Colonic mucosa (tissue), 4 donors: ENCODE data around the gene CAMK4. TPM values are rescaled to one million over a fixed set of nuclear protein-coding genes. Genes with fewer than 3 reads are reported as not detected.

ENCODE experiments used
- DNase-seq: peaks from one replicate; pipeline ENCODE4 v3.0.0-alpha.2; 2020
- H3K27ac ChIP-seq: fragments of 200-600 bp; one replicate; pipeline ENCODE4 v1.8.0; 2021
- H3K27me3 ChIP-seq: fragments of 200-600 bp; one replicate; pipeline ENCODE4 v1.8.0; 2021
- H3K36me3 ChIP-seq: fragments of 200-600 bp; one replicate; pipeline ENCODE4 v1.8.0; 2021
- H3K4me1 ChIP-seq: fragments of 200-600 bp; one replicate; pipeline ENCODE4 v1.8.0; 2021; ENCODE audit warnings: mild to moderate bottlenecking
- H3K4me3 ChIP-seq: fragments of 200-600 bp; one replicate; pipeline ENCODE4 v1.8.0; 2021
- H3K9ac ChIP-seq, 2 donors: one replicate each; pipeline ENCODE4 v1.7.0; 2013; ENCODE audit warnings: control low read depth in 2 of 2, low read depth in 2 of 2, low read length in 2 of 2
- H3K9me3 ChIP-seq: fragments of 200-600 bp; one replicate; pipeline ENCODE4 v1.8.0; 2021
- CTCF ChIP-seq: fragments of 200-600 bp; IDR thresholded peaks from one replicate; pipeline ENCODE4 v1.8.0; 2022; ENCODE audit warnings: antibody characterized with exemption, mild to moderate bottlenecking
- intact Hi-C: fragments of 100-400 bp; cut with DNase I; formaldehyde crosslinking; loops from one replicate; pipeline ENCODE4 v1.14.1; 2022
- total RNA-seq, 2 donors: library from RNA; stranded (reverse); fragmentation: NEBNext Ultra II Directional in 1 of 2; extraction: Animal tissue kit (Norgen Biotek cat#: 25700) in 1 of 2; gene quantifications; one replicate each; pipeline ENCODE4 v1.2.1, GENCODE V29; 2021
- donor health status: healthy.
- donor health status: DM: no; HTN: no; CAD: no.
- donor health status: DM: no; HTN: no; CAD: no.

The CAMK4 gene
- total RNA-seq, 2 donors from 2014 or later = 2.4 to 2.9 TPM

GRCh38 chr5:111377306-111377705 lies 153.1 kb downstream of the CAMK4 start:
- no peaks in the 10 kb centered on the region for H3K4me1 ChIP-seq
- no peaks in the 10 kb centered on the region for H3K9me3 ChIP-seq
- no peak overlapping the region for H3K9ac ChIP-seq
- H3K4me3 ChIP-seq = no peak overlapping the region
- no peaks in the 10 kb centered on the region for H3K27me3 ChIP-seq
- H3K36me3 ChIP-seq = no peaks in the 10 kb centered on the region
- no peak for TF ChIP-seq CTCF
- DNase-seq = no peak
- H3K27ac ChIP-seq = no peak overlapping the region
- intact Hi-C loops = no loop called here

DNA sequence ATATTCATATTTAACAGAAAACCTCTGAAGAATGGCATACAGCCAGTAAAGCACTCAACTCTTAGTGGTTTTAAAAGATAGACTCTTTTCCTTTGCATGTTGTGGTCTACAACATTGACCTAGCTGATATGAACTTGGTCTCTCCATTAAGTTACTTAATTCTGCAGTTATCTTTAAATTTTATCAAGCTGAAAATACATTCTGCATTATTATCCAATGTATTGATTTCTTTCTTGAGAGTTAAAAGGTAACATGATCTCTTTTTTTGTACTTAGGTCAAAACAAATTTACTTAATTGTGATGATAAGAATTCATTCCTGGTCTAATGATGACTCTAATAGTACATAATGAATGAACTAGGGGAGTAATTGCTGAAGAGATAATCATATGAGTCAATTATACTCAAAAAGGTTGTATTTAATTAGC lies 155.2 kb downstream of the CAMK4 start:
- no peak overlapping the region for H3K9ac ChIP-seq
- no peak overlapping the region for H3K27ac ChIP-seq
- no peak overlapping the region for H3K4me3 ChIP-seq
- no peaks in the 10 kb centered on the region for H3K36me3 ChIP-seq
- DNase-seq = no peak
- H3K4me1 ChIP-seq = no peaks in the 10 kb centered on the region
- H3K9me3 ChIP-seq = no peaks in the 10 kb centered on the region
- H3K27me3 ChIP-seq = no peaks in the 10 kb centered on the region
- intact Hi-C loops = no loop called here
- TF ChIP-seq CTCF = no peak

DNA sequence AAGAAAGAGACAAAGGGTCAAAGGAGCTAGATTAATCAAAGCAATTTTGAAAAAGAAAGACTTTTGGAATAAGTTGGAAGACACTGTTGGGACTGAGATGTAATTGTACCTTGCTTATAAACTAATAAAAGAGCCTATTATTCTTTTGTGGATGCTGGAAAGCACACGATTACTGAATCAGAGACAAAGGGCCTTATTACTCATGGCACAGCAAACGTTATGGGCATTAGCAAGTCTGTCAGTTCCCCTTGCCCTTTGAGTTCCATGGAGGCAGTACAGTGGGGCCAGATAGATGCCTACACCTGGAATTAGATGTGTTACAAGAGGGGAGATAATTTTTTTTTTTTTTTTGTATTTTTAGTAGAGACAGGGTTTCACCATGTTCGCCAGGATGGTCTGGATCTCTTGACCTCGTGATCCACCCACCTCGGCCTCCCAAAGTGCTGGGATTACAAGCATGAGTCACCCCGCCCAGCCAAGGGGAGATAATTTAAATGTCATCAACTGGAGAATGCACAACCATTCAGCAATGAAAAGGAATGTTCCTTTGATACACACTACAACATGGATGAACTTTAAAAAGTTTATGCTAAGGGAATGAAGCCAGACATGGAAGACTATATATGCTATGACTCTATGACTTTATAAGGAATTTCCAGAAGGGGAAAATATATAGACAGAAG lies 159.2 kb downstream of the CAMK4 start:
- Histone ChIP-seq H3K9me3 (no peaks in the 10 kb centered on the region), H3K9ac (no peak overlapping the region), H3K4me1 (no peaks in the 10 kb centered on the region), H3K36me3 (no peaks in the 10 kb centered on the region), H3K4me3 (no peak overlapping the region), H3K27me3 (no peaks in the 10 kb centered on the region), H3K27ac (no peak overlapping the region)
- intact Hi-C loops = no loop called here
- no peak for TF ChIP-seq CTCF
- DNase-seq = no peak

GRCh38 chr5:111384220-111384619 lies 160.0 kb downstream of the CAMK4 start:
- Histone ChIP-seq H3K4me1 (no peaks in the 10 kb centered on the region), H3K9ac (no peak overlapping the region), H3K4me3 (no peak overlapping the region), H3K36me3 (no peaks in the 10 kb centered on the region), H3K27ac (no peak overlapping the region), H3K27me3 (no peaks in the 10 kb centered on the region), H3K9me3 (no peaks in the 10 kb centered on the region)
- intact Hi-C loops = no loop called here
- no peak for DNase-seq
- TF ChIP-seq CTCF = no peak

- no peak overlapping the region for H3K4me3 ChIP-seq
These were observed 160.9 kb downstream of the CAMK4 start for GRCh38 chr5:111385051-111385450.

More at GRCh38 chr5:111385051-111385450, 160.9 kb downstream of the CAMK4 start:
- no peak for DNase-seq
- H3K9ac ChIP-seq = no peak overlapping the region
- H3K27ac ChIP-seq = no peak overlapping the region
- no peaks in the 10 kb centered on the region for H3K36me3 ChIP-seq
- no peaks in the 10 kb centered on the region for H3K4me1 ChIP-seq
- no peaks in the 10 kb centered on the region for H3K9me3 ChIP-seq
- no peak for TF ChIP-seq CTCF
- H3K27me3 ChIP-seq = no peaks in the 10 kb centered on the region
- intact Hi-C loops = no loop called here
